Right lobe of liver (tissue), 6 donors: ENCODE results near the gene ANGPTL2. TPM values are rescaled to one million over a fixed set of nuclear protein-coding genes. Genes with fewer than 3 reads are reported as not detected.

Source experiments
- ATAC-seq, 4 donors: fragments of 200-7000 bp; cut with Tn5 transposase; one replicate each; pipeline ENCODE4 v1.9.1; 2020; ENCODE audit warnings: mild to moderate bottlenecking in 4 of 4, moderate library complexity in 4 of 4
- DNase-seq, 3 donors: peaks; one replicate each; pipeline ENCODE4 v3.0.0-alpha.2; 2020
- H3K27ac ChIP-seq, 3 donors: fragments of 200-600 bp; one replicate each; pipeline ENCODE4 v1.8.0; 2022
- H3K27me3 ChIP-seq, 2 donors: fragments of 200-600 bp; one replicate each; pipeline ENCODE4 v1.8.0; 2022
- H3K36me3 ChIP-seq, 4 donors: fragments of 200-600 bp; sonication (generic) in 1 of 4; one replicate each; pipeline versions ENCODE4 v1.5.1 to v1.8.0; 2017 to 2022; ENCODE audit warnings: control low read depth in 1 of 4
- H3K4me1 ChIP-seq, 4 donors: fragments of 200-600 bp; sonication (generic) in 1 of 4; one replicate each; pipeline versions ENCODE4 v1.5.1 to v1.8.0; 2017 to 2022; ENCODE audit warnings: control low read depth in 1 of 4
- H3K4me3 ChIP-seq, 3 donors: fragments of 200-600 bp; one replicate each; pipeline ENCODE4 v1.8.0; 2022
- H3K9me3 ChIP-seq, 4 donors: fragments of 200-600 bp; sonication (generic) in 1 of 4; one replicate each; pipeline versions ENCODE4 v1.5.1 to v1.8.0; 2017 to 2022; ENCODE audit warnings: control low read depth in 1 of 4
- POLR2A ChIP-seq: fragments of 450-650 bp; IDR thresholded peaks from one replicate; pipeline ENCODE4 v1.6.1; 2017; ENCODE audit warnings: antibody characterized with exemption, mild to moderate bottlenecking
- WGBS: methylation state at CpG from one replicate; pipeline ENCODE4 v1.1.6; 2018; ENCODE audit warnings: low coverage, low lambda C conversion rate; ENCODE audit not compliant: insufficient coverage; ENCODE audit errors: missing lambda C conversion rate; 5-methylcytosine and 5-hydroxymethylcytosine counted together
- intact Hi-C, 2 donors: fragments of 100-400 bp; cut with DNase I; formaldehyde crosslinking; loops; one replicate each; pipeline versions ENCODE4 v1.11.2 to v1.14.1; 2022
- total RNA-seq, 6 experiments: library from RNA; depleted of rRNA in 2 of 6; stranded (reverse); fragments of >200 nt in 2 of 6; fragmentation: NEBNext Ultra II Directional in 3 of 6; extraction: Animal tissue kit (Norgen Biotek cat#: 25700) in 3 of 6; gene quantifications; one replicate each; pipeline versions ENCODE4 v1.1.0 to v1.2.4, GENCODE V29; 2016 to 2023
- TF ChIP-seq, protein P1 (sequence below), 4 donors: fragments of 200-600 bp in 3 of 4; fragments of 450-650 bp in 1 of 4; IDR thresholded peaks; one replicate each; pipeline versions ENCODE4 v1.5.1 to v1.8.0; 2016 to 2022; ENCODE audit warnings: antibody characterized with exemption in 4 of 4, mild to moderate bottlenecking in 2 of 4
- donor health status: DM: no; HTN: yes; CAD: no.
- donor health status: DM: no; HTN: no; CAD: no.
- donor health status: DM: no; HTN: no; CAD: no.
- donor health status: DM: no; HTN: yes; CAD: no.
- donor health status: DM: no; HTN: yes; CAD: no.

The ANGPTL2 gene
- total RNA-seq, 6 experiments from 2014 or later, result 2.1 to 6.3 (median 3.0) TPM

- no peak for DNase-seq
- TF ChIP-seq, protein P1, sequence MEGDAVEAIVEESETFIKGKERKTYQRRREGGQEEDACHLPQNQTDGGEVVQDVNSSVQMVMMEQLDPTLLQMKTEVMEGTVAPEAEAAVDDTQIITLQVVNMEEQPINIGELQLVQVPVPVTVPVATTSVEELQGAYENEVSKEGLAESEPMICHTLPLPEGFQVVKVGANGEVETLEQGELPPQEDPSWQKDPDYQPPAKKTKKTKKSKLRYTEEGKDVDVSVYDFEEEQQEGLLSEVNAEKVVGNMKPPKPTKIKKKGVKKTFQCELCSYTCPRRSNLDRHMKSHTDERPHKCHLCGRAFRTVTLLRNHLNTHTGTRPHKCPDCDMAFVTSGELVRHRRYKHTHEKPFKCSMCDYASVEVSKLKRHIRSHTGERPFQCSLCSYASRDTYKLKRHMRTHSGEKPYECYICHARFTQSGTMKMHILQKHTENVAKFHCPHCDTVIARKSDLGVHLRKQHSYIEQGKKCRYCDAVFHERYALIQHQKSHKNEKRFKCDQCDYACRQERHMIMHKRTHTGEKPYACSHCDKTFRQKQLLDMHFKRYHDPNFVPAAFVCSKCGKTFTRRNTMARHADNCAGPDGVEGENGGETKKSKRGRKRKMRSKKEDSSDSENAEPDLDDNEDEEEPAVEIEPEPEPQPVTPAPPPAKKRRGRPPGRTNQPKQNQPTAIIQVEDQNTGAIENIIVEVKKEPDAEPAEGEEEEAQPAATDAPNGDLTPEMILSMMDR (IDR thresholded peaks at IDR 0.05), result no peak
- TF ChIP-seq POLR2A, result no peak
- Histone ChIP-seq H3K36me3 (no peaks in the 10 kb centered on the region), H3K27ac (no peak overlapping the region), H3K9me3 (no peaks in the 10 kb centered on the region), H3K4me1 (no peaks in the 10 kb centered on the region), H3K27me3 (no peaks in the 10 kb centered on the region), H3K4me3 (no peak overlapping the region)
- no peak for ATAC-seq
- 80% methylated on average over 1 of the region's 6 CpGs for WGBS
- intact Hi-C loops, result no loop called here
Measured at GRCh38 chr9:127089631-127090081, 32.8 kb downstream of the ANGPTL2 start.

DNA sequence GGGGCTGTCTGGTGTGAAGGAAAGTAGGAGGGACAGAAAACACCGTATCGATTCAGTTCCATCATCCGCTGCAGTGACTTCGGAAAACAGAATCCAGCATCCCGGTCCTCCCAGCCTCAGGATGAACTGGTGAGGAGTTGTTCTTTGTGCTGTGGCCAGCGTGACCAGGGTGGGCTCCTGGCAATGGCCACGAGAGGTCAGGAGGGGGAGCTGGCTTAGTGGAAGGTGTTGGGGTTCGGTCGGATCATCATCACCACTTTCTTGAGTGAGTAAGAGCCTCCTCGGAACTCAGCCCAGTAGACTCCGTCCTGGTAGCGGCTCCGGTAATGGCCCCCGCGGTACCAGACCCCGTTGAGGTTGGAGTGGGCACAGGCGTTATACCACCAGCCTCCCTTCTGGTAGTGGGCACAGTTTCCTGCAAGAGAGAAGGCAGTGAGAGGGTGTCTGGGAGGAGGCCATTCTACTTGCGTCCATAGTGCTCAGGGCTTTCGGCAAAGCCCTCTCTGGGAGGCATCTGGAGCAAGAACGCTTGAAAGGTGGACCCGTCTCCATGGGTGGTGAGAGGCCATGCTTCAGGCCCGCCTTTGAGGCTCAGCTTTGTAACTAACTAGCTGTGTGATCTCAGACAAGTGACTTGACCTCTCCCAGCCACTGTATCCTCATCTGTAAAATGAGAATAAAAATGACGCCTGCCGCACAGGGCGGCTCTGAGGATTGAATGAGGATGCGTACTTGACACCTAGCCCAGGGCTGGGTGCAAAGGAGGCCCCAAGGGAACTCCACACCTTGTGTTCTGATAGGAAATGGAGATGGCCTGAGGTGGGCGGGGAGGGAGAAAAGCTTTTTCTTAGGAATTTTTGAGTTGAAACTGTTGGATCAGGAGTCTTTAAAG, 33.5 kb downstream of the ANGPTL2 start:
- Histone ChIP-seq H3K27me3 (no peaks in the 10 kb centered on the region), H3K4me1 (no peaks in the 10 kb centered on the region), H3K9me3 (no peaks in the 10 kb centered on the region), H3K4me3 (no peak overlapping the region), H3K27ac (no peak overlapping the region), H3K36me3 (no peaks in the 10 kb centered on the region)
- DNase-seq (no peak), ATAC-seq (no peak)
- WGBS, result 95% methylated on average over 10 of the region's 27 CpGs
- TF ChIP-seq, protein P1 (IDR thresholded peaks at IDR 0.05), result no peak
- TF ChIP-seq POLR2A, result no peak
- intact Hi-C loops, result no loop called here

DNA sequence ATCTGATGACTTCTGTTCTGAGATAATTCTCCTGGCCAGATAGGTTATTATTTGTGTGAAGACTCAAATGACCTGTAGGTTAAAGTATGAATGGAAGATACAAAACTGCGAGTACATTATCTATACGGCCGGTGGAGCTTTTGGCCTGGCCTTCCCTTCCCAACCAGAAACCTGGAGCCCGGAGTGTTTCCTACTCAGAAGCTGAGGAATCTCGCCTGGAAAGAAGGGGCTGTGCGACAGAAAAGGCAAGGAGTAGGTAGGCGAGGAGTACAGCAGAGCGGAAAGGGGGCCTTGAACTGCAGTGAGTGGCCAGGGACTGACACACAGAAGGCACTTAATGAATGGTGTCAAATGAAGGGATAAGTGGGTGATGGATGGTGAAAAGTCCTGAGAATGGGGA, 34.6 kb downstream of the ANGPTL2 start:
- H3K36me3 ChIP-seq, result no peaks in the 10 kb centered on the region
- no peaks in the 10 kb centered on the region for H3K9me3 ChIP-seq
- H3K27ac ChIP-seq, result no peak overlapping the region
- H3K4me3 ChIP-seq, result no peak overlapping the region
- no peak for ATAC-seq
- no peaks in the 10 kb centered on the region for H3K4me1 ChIP-seq
- intact Hi-C loops, result no loop called here
- TF ChIP-seq POLR2A, result no peak
- TF ChIP-seq, protein P1 (IDR thresholded peaks at IDR 0.05), result no peak
- WGBS, result 90% methylated on average over 8 of the region's 8 CpGs
- no peak for DNase-seq
- no peaks in the 10 kb centered on the region for H3K27me3 ChIP-seq

DNA sequence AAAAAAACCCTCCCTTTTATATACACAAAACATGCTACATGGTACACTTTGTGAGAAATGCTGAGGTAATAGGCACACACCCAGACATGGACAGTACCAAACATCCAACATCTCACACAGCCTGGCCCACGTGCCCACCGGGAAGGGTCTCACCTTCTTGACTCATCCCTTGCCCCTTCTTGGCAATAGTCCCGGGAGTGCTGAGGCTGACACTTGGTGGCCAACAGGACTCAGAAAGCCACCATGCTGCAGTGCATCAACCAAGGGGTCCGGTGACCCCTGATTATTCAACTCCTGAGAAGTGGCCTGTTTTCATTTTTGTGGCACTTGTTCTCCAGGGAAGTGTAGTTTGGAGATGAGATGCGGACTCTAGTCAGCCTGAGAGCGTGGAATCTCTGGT, 35.0 kb downstream of the ANGPTL2 start:
- no peaks in the 10 kb centered on the region for H3K36me3 ChIP-seq
- H3K27me3 ChIP-seq, result no peaks in the 10 kb centered on the region
- no peak for DNase-seq
- no peak overlapping the region for H3K27ac ChIP-seq
- H3K4me1 ChIP-seq, result no peaks in the 10 kb centered on the region
- intact Hi-C loops, result no loop called here
- WGBS, result 79% methylated on average over 5 of the region's 6 CpGs
- no peak overlapping the region for H3K4me3 ChIP-seq
- TF ChIP-seq POLR2A, result no peak
- no peak for ATAC-seq
- H3K9me3 ChIP-seq, result no peaks in the 10 kb centered on the region

DNA sequence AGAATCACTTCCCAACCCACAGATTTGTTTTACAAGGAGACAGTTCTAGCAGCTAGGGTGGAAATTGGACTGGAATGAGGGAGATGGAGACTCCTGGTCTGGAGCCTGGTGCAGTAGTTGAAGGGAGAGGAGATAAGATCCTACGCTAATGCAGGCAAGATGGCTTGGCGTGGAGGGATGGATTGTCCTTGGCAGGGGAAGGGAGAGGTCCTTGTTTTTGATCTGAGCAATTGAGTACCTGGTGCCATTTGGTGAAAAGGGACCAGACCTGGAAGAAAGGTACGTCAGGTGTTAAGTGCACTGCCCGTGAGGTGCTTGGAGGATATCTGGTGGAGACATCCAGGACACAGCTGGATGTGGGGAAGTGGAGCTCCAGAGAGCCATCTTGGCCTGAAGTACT, 35.7 kb downstream of the ANGPTL2 start:
- 94% methylated on average over 4 of the region's 4 CpGs for WGBS
- Histone ChIP-seq H3K27ac (no peak overlapping the region), H3K4me3 (no peak overlapping the region), H3K36me3 (no peaks in the 10 kb centered on the region), H3K27me3 (no peaks in the 10 kb centered on the region), H3K4me1 (no peaks in the 10 kb centered on the region), H3K9me3 (no peaks in the 10 kb centered on the region)
- DNase-seq (no peak), ATAC-seq (no peak)
- TF ChIP-seq, protein P1 (IDR thresholded peaks at IDR 0.05), result no peak
- TF ChIP-seq POLR2A, result no peak
- intact Hi-C loops, result no loop called here
